PFSK-1 (cell line): ENCODE measurements around the gene RAB3C.

ENCODE experiments used
- POLR2AphosphoS5 ChIP-seq: IDR thresholded peaks from 2 replicates; pipeline ENCODE4 v1.6.1; 2012; ENCODE audit warnings: low read depth, mild to moderate bottlenecking, control low read depth, low read length, moderate library complexity
- REST ChIP-seq, 2 experiments: IDR thresholded peaks; 2 replicates each; pipeline versions ENCODE4 v1.6.1 to v1.8.0; 2011 to 2012; ENCODE audit warnings: low read depth in 2 of 2, low read length in 2 of 2, control low read depth in 1 of 2, inconsistent platforms in 1 of 2, mild to moderate bottlenecking in 1 of 2, moderate library complexity in 1 of 2; ENCODE audit not compliant: insufficient read depth in 1 of 2
- SIN3A ChIP-seq: IDR thresholded peaks from 2 replicates; pipeline ENCODE4 v1.6.1; 2012; ENCODE audit warnings: mild to moderate bottlenecking, low read length, moderate library complexity, borderline replicate concordance; ENCODE audit not compliant: insufficient read depth

DNA sequence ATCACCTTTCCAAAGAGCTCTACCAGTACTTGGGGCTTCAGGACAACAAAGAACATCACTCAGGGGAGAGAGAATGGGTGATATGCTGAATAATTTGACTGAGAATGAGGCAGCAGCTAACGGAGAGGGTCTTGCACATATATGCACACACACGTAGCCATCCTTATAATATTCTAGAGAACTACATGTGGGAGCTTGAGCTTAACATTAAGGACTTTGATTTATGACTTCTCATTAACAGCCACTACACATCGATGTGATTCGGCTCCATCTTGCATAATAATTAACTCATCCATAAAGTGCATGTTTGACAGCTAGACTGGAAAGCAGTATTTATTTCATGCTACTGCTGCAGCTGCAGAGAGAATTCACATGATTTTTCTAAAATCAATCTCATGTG is 163.4 kb downstream of the RAB3C start:
- no peak for TF ChIP-seq POLR2AphosphoS5
- TF ChIP-seq REST (IDR thresholded peaks at IDR 0.05; ENCODE audit: insufficient read depth in 1 of 2, low read depth in 2 of 2, low read length in 2 of 2) = no peak
- TF ChIP-seq SIN3A = no peak
